CD14-positive monocyte (primary cell): Measurements from ENCODE around the gene MISFA. TPM values are rescaled to one million over a fixed set of nuclear protein-coding genes. Genes with fewer than 3 reads are reported as not detected.

ENCODE experiments used
- DNase-seq, 3 donors: peaks; one replicate each; pipeline ENCODE4 v3.0.0-alpha.2; 2011 to 2022
- H2AFZ ChIP-seq: 2 replicates; pipeline ENCODE4 v1.6.0; 2012; ENCODE audit warnings: mild to moderate bottlenecking, low read depth, low read length, inconsistent platforms; ENCODE audit not compliant: insufficient read depth, poor library complexity, severe bottlenecking
- H3K27ac ChIP-seq, 2 donors: 1 replicate in 1 of 2; 2 replicates in 1 of 2; pipeline ENCODE4 v1.5.1; 2012 to 2013; ENCODE audit warnings: low read length in 2 of 2, control low read depth in 1 of 2, inconsistent platforms in 1 of 2, low read depth in 1 of 2, mild to moderate bottlenecking in 1 of 2
- H3K27me3 ChIP-seq, 2 donors: one replicate each; pipeline versions ENCODE4 v1.6.0 to v1.6.1; 2011 to 2013; ENCODE audit warnings: low read length in 2 of 2; ENCODE audit not compliant: control insufficient read depth in 2 of 2, insufficient read depth in 2 of 2
- H3K36me3 ChIP-seq, 2 donors: replicated peaks in 1 of 2; 1 replicate in 1 of 2; 2 replicates in 1 of 2; pipeline versions ENCODE4 v1.5.1 to v1.6.1; 2012 to 2013; ENCODE audit warnings: low read length in 2 of 2, control low read depth in 1 of 2, inconsistent platforms in 1 of 2, mild to moderate bottlenecking in 1 of 2; ENCODE audit not compliant: insufficient read depth in 2 of 2, control insufficient read depth in 1 of 2
- H3K4me1 ChIP-seq, 2 donors: 1 replicate in 1 of 2; 2 replicates in 1 of 2; pipeline versions ENCODE4 v1.5.1 to v1.6.1; 2012 to 2013; ENCODE audit warnings: low read length in 2 of 2, control low read depth in 1 of 2, inconsistent platforms in 1 of 2, mild to moderate bottlenecking in 1 of 2, moderate library complexity in 1 of 2; ENCODE audit not compliant: insufficient read depth in 2 of 2, control insufficient read depth in 1 of 2
- H3K4me2 ChIP-seq: replicated peaks from 2 replicates; pipeline ENCODE3; 2012; ENCODE audit warnings: low read length, moderate library complexity, mild to moderate bottlenecking; ENCODE audit not compliant: poor library complexity, severe bottlenecking; ENCODE audit errors: extremely low read depth
- H3K4me3 ChIP-seq, 3 experiments: fragments of 200-600 bp in 1 of 3; sonication (generic) in 1 of 3; replicated peaks in 1 of 3; 1 replicate in 2 of 3; 2 replicates in 1 of 3; pipeline ENCODE4 v1.5.1; 2011 to 2013; ENCODE audit warnings: low read length in 3 of 3, mild to moderate bottlenecking in 3 of 3, control low read depth in 2 of 3, low read depth in 2 of 3, inconsistent platforms in 1 of 3, moderate library complexity in 1 of 3
- H3K79me2 ChIP-seq: 2 replicates; pipeline ENCODE4 v1.6.0; 2012; ENCODE audit warnings: mild to moderate bottlenecking, control low read depth, inconsistent platforms, low read length, moderate library complexity; ENCODE audit not compliant: insufficient read depth
- H3K9ac ChIP-seq: 2 replicates; pipeline ENCODE4 v1.6.0; 2017; ENCODE audit warnings: low read length, mild to moderate bottlenecking; ENCODE audit not compliant: insufficient read depth, poor library complexity, severe bottlenecking
- H3K9me3 ChIP-seq, 2 donors: replicated peaks in 1 of 2; 1 replicate in 1 of 2; 2 replicates in 1 of 2; pipeline versions ENCODE4 v1.5.1 to v1.6.1; 2012 to 2013; ENCODE audit warnings: low read length in 2 of 2, control low read depth in 1 of 2; ENCODE audit not compliant: control insufficient read depth in 1 of 2, insufficient read depth in 1 of 2
- H4K20me1 ChIP-seq: 2 replicates; pipeline ENCODE4 v1.6.0; 2012; ENCODE audit warnings: mild to moderate bottlenecking, low read length, control low read depth, moderate library complexity; ENCODE audit not compliant: insufficient read depth
- H3K27ac Mint-ChIP-seq, 7 donors: one replicate each; pipeline ENCODE4 v1.8.0; 2020; ENCODE audit warnings: mild to moderate bottlenecking in 7 of 7, mixed read lengths in 7 of 7, moderate library complexity in 6 of 7, inconsistent platforms in 2 of 7
- H3K27me3 Mint-ChIP-seq, 3 donors: one replicate each; pipeline ENCODE4 v1.8.0; 2021 to 2022; ENCODE audit warnings: low read depth in 3 of 3, mild to moderate bottlenecking in 3 of 3, mixed read lengths in 3 of 3, moderate library complexity in 3 of 3, inconsistent platforms in 1 of 3
- H3K36me3 Mint-ChIP-seq, 2 donors: one replicate each; pipeline ENCODE4 v1.8.0; 2020; ENCODE audit warnings: mixed read lengths in 2 of 2, inconsistent platforms in 1 of 2, mild to moderate bottlenecking in 1 of 2
- H3K4me1 Mint-ChIP-seq: one replicate; pipeline ENCODE4 v1.8.0; 2020; ENCODE audit warnings: mild to moderate bottlenecking, mixed read lengths
- H3K4me3 Mint-ChIP-seq, 2 donors: one replicate each; pipeline ENCODE4 v1.8.0; 2020; ENCODE audit warnings: mild to moderate bottlenecking in 2 of 2, mixed read lengths in 2 of 2, moderate library complexity in 1 of 2
- H3K9me3 Mint-ChIP-seq, 7 donors: one replicate each; pipeline ENCODE4 v1.8.0; 2020 to 2022; ENCODE audit warnings: mixed read lengths in 7 of 7, mild to moderate bottlenecking in 6 of 7, moderate library complexity in 6 of 7, inconsistent platforms in 2 of 7
- CTCF ChIP-seq: fragments of 200-600 bp; IDR thresholded peaks from one replicate; pipeline ENCODE4 v1.8.0; 2022; ENCODE audit warnings: antibody characterized with exemption, mild to moderate bottlenecking
- WGBS: methylation state at CpG from one replicate; pipeline ENCODE4 v1.1.5; 2013; ENCODE audit warnings: missing lambda C conversion rate; ENCODE audit not compliant: insufficient coverage; 5-methylcytosine and 5-hydroxymethylcytosine counted together
- intact Hi-C, 2 donors: fragments of 100-400 bp; cut with micrococcal nuclease; formaldehyde crosslinking; loops; one replicate each; pipeline versions ENCODE4 v1.15.0 to v1.15.1; 2023
- polyA plus RNA-seq, 3 donors: library from polyadenylated mRNA; depleted of rRNA in 1 of 3; unstranded in 2 of 3; stranded (reverse) in 1 of 3; fragments of 300-500 nt in 2 of 3; fragments of >200 nt in 1 of 3; fragmentation: Illumina TruSeq in 2 of 3; gene quantifications; 1 replicate in 2 of 3; 2 replicates in 1 of 3; pipeline ENCODE4 v1.2.3, GENCODE V29; 2012 to 2021

MISFA gene
- polyA plus RNA-seq, 3 donors, result 0.43 TPM; not detected in 2

- H3K27ac ChIP-seq, result no peak overlapping the region
- H3K9me3 Mint-ChIP-seq, result peaks cover 0 to 1% (median 0%) of the 10 kb centered on the region in 7 donors
- DNase-seq, result no peak
- no peaks in the 10 kb centered on the region for H3K27me3 ChIP-seq
- no peak overlapping the region for H3K9ac ChIP-seq
- H3K4me1 Mint-ChIP-seq, result peaks cover 3% of the 10 kb centered on the region
- no peaks in the 10 kb centered on the region for H3K79me2 ChIP-seq
- no CpG with 5 or more reads among the region's 3 CpGs for WGBS
- H3K27me3 Mint-ChIP-seq, result peaks cover 0 to 8% (median 0%) of the 10 kb centered on the region in 3 donors
- no peaks in the 10 kb centered on the region for H3K4me1 ChIP-seq
- intact Hi-C loops, result no loop called here
- no peak overlapping the region for H3K4me2 ChIP-seq
- no peak overlapping the region for H3K27ac Mint-ChIP-seq
- no peaks in the 10 kb centered on the region for H3K9me3 ChIP-seq
- TF ChIP-seq CTCF, result no peak
- no peak overlapping the region for H2AFZ ChIP-seq
- peaks cover 59 to 73% of the 10 kb centered on the region in 2 donors for H3K36me3 Mint-ChIP-seq
- H4K20me1 ChIP-seq, result no peaks in the 10 kb centered on the region
- H3K4me3 ChIP-seq, result no peak overlapping the region
- peaks cover 59 to 94% of the 10 kb centered on the region in 2 donors for H3K36me3 ChIP-seq
- H3K4me3 Mint-ChIP-seq, result no peak overlapping the region
Observed at GRCh38 chr11:18567081-18567480, 32.5 kb upstream of the MISFA start.

- no peak overlapping the region for H2AFZ ChIP-seq
- DNase-seq, result no peak
- peaks cover 6% of the 10 kb centered on the region for H3K4me1 Mint-ChIP-seq
- H3K4me3 Mint-ChIP-seq, result no peak overlapping the region
- peaks cover 0 to 2% (median 0%) of the 10 kb centered on the region in 7 donors for H3K9me3 Mint-ChIP-seq
- no CpG with 5 or more reads among the region's 1 CpG for WGBS
- H3K27me3 ChIP-seq, result no peaks in the 10 kb centered on the region
- no peaks in the 10 kb centered on the region for H3K4me1 ChIP-seq
- no peak overlapping the region for H3K27ac Mint-ChIP-seq
- no peak overlapping the region for H3K4me3 ChIP-seq
- H3K36me3 ChIP-seq, result peaks cover 51 to 94% of the 10 kb centered on the region in 2 donors
- no peaks in the 10 kb centered on the region for H3K9me3 ChIP-seq
- H3K27ac ChIP-seq, result no peak overlapping the region
- intact Hi-C loops, result no loop called here
- peaks cover 0 to 2% (median 0%) of the 10 kb centered on the region in 3 donors for H3K27me3 Mint-ChIP-seq
- H3K4me2 ChIP-seq, result no peak overlapping the region
- H3K79me2 ChIP-seq, result no peaks in the 10 kb centered on the region
- H3K9ac ChIP-seq, result no peak overlapping the region
- H3K36me3 Mint-ChIP-seq, result peaks cover 68 to 76% of the 10 kb centered on the region in 2 donors
- TF ChIP-seq CTCF, result no peak
- no peaks in the 10 kb centered on the region for H4K20me1 ChIP-seq
Observed at GRCh38 chr11:18575361-18575760, 24.2 kb upstream of the MISFA start.
